IMR-90 (cell line): ENCODE data around the gene PTPN13. TPM values are rescaled to one million over a fixed set of nuclear protein-coding genes. Genes with fewer than 3 reads are reported as not detected.

Experiments used
- ATAC-seq: fragments of 200-7000 bp; cut with Tn5 transposase; 2 replicates; pipeline ENCODE4 v1.9.1; 2020; ENCODE audit warnings: low read depth, mild to moderate bottlenecking, moderate library complexity
- BruUV-seq: library from RNA; stranded (reverse); fragments of 400-500 nt; replicated peaks from 2 replicates; lab custom pipeline; 2021; lab: Mats Ljungman, UMichigan
- CTCF ChIA-PET: fragments of 300-600 bp; formaldehyde crosslinking; extraction: SDS; loops from one replicate; lab custom pipeline; 2021; ENCODE audit warnings: antibody characterized with exemption; lab: Yijun Ruan, JAX
- POLR2A ChIA-PET: fragments of 300-600 bp; sonication (Branson Sonifier 250); formaldehyde crosslinking; loops from one replicate; lab custom pipeline; 2022; ENCODE audit warnings: antibody characterized with exemption; ENCODE audit not compliant: unreplicated experiment; lab: Charles Lee
- DNase-seq: peaks from one replicate; pipeline ENCODE4 v3.0.0; 2013
- H2AFZ ChIP-seq: replicated peaks from 2 replicates; pipeline ENCODE3; 2013; ENCODE audit warnings: low read length, mild to moderate bottlenecking; ENCODE audit not compliant: poor library complexity
- H2AK5ac ChIP-seq: 2 replicates; pipeline ENCODE4 v1.6.1; 2013; ENCODE audit warnings: low read depth, low read length, inconsistent platforms
- H2AK9ac ChIP-seq: replicated peaks from 2 replicates; pipeline ENCODE3; 2013; ENCODE audit warnings: mild to moderate bottlenecking, low read depth, low read length, moderate library complexity; ENCODE audit not compliant: poor library complexity
- H2BK120ac ChIP-seq: 2 replicates; pipeline ENCODE4 v1.6.1; 2013; ENCODE audit warnings: low read depth, low read length, inconsistent platforms
- H2BK15ac ChIP-seq: 3 replicates; pipeline ENCODE4 v1.6.1; 2013; ENCODE audit warnings: low read depth, low read length, inconsistent platforms
- H2BK20ac ChIP-seq: 2 replicates; pipeline ENCODE4 v1.6.1; 2013; ENCODE audit warnings: low read depth, mild to moderate bottlenecking, inconsistent platforms, low read length, moderate library complexity
- H2BK5ac ChIP-seq: 2 replicates; pipeline ENCODE4 v1.6.1; 2013; ENCODE audit warnings: mild to moderate bottlenecking, low read depth, low read length, inconsistent platforms; ENCODE audit not compliant: poor library complexity, severe bottlenecking
- H3K14ac ChIP-seq: replicated peaks from 2 replicates; pipeline ENCODE4 v1.6.1; 2013; ENCODE audit warnings: low read depth, low read length, inconsistent platforms
- H3K18ac ChIP-seq: 2 replicates; pipeline ENCODE4 v1.6.1; 2013; ENCODE audit warnings: low read depth, low read length, control low read depth
- H3K23ac ChIP-seq: 2 replicates; pipeline ENCODE4 v1.6.1; 2013; ENCODE audit warnings: low read depth, low read length, inconsistent platforms
- H3K27ac ChIP-seq: 2 replicates; pipeline ENCODE4 v1.5.1; 2013; ENCODE audit warnings: mild to moderate bottlenecking, control low read depth, low read length; ENCODE audit not compliant: insufficient read depth
- H3K27me3 ChIP-seq: 2 replicates; pipeline ENCODE4 v1.6.1; 2013; ENCODE audit warnings: low read length; ENCODE audit not compliant: control insufficient read depth, insufficient read depth
- H3K36me3 ChIP-seq: 2 replicates; pipeline ENCODE4 v1.6.1; 2013; ENCODE audit warnings: low read length, mixed read lengths; ENCODE audit not compliant: control insufficient read depth, insufficient read depth
- H3K4ac ChIP-seq: 2 replicates; pipeline ENCODE4 v1.6.1; 2013; ENCODE audit warnings: low read depth, low read length, inconsistent platforms
- H3K4me1 ChIP-seq: 2 replicates; pipeline ENCODE4 v1.6.1; 2013; ENCODE audit warnings: low read length, mixed read lengths; ENCODE audit not compliant: control insufficient read depth, insufficient read depth
- H3K4me2 ChIP-seq: 2 replicates; pipeline ENCODE4 v1.6.1; 2013; ENCODE audit warnings: low read depth, mild to moderate bottlenecking, control low read depth, low read length, moderate library complexity
- H3K4me3 ChIP-seq: 2 replicates; pipeline ENCODE4 v1.5.1; 2013; ENCODE audit warnings: low read depth, mild to moderate bottlenecking, control low read depth, low read length, moderate library complexity; ENCODE audit not compliant: insufficient read depth
- H3K56ac ChIP-seq: 2 replicates; pipeline ENCODE4 v1.6.1; 2013; ENCODE audit warnings: low read length, inconsistent platforms; ENCODE audit not compliant: insufficient read depth; ENCODE audit errors: extremely low read depth
- H3K79me1 ChIP-seq, 2 experiments: 2 replicates each; pipeline ENCODE4 v1.6.1; 2013; ENCODE audit warnings: low read length in 2 of 2, inconsistent platforms in 1 of 2, low read depth in 1 of 2
- H3K9ac ChIP-seq: 2 replicates; pipeline ENCODE4 v1.6.1; 2013; ENCODE audit warnings: low read depth, low read length, control low read depth
- H3K9me1 ChIP-seq: 2 replicates; pipeline ENCODE4 v1.6.1; 2013; ENCODE audit warnings: low read length, inconsistent platforms; ENCODE audit not compliant: insufficient read depth
- H3K9me3 ChIP-seq: 2 replicates; pipeline ENCODE4 v1.6.1; 2013; ENCODE audit warnings: low read length; ENCODE audit not compliant: control insufficient read depth, insufficient read depth
- H4K20me1 ChIP-seq: 2 replicates; pipeline ENCODE4 v1.6.1; 2013; ENCODE audit warnings: low read length, inconsistent platforms; ENCODE audit not compliant: insufficient read depth
- H4K5ac ChIP-seq: 2 replicates; pipeline ENCODE4 v1.6.1; 2013; ENCODE audit warnings: mild to moderate bottlenecking, low read depth, low read length, control low read depth
- H4K8ac ChIP-seq, 2 experiments: 2 replicates each; pipeline ENCODE4 v1.6.1; 2013; ENCODE audit warnings: low read depth in 2 of 2, low read length in 2 of 2, control low read depth in 1 of 2, inconsistent platforms in 1 of 2
- H4K91ac ChIP-seq: 2 replicates; pipeline ENCODE4 v1.6.1; 2013; ENCODE audit warnings: low read depth, low read length, inconsistent platforms; ENCODE audit not compliant: insufficient read depth
- CEBPB ChIP-seq: IDR thresholded peaks from 2 replicates; pipeline ENCODE4 v1.6.1; 2012; ENCODE audit warnings: low read depth, low read length, improper control_type of control experiment
- FOS ChIP-seq: fragments of 150-350 bp; IDR thresholded peaks from 2 replicates; pipeline ENCODE4 v1.6.1; 2016; ENCODE audit warnings: low read depth, low read length
- WGBS, 2 experiments: methylation state at CpG; one replicate each; pipeline versions ENCODE4 v1.1.5 to v1.1.7; 2013; ENCODE audit warnings: missing lambda C conversion rate in 2 of 2; ENCODE audit not compliant: insufficient read length in 1 of 2; ENCODE audit errors: extremely low coverage in 2 of 2; 5-methylcytosine and 5-hydroxymethylcytosine counted together
- dilution Hi-C: fragments of 300-500 bp; cut with HindIII; formaldehyde crosslinking; loops from one replicate; pipeline ENCODE4 v1.14.3; 2018; ENCODE audit warnings: low sequenced_read_pairs; ENCODE audit not compliant: unreplicated experiment
- in situ Hi-C: fragments of 300-500 bp; cut with MboI; formaldehyde crosslinking; loops from 3 replicates; pipeline ENCODE4 v1.14.3; 2019; ENCODE audit warnings: low sequenced_read_pairs, inconsistent platforms, mixed read lengths
- intact Hi-C: fragments of 100-400 bp; cut with micrococcal nuclease; formaldehyde crosslinking; loops from 2 replicates; pipeline ENCODE4 v1.10.0; 2022
- polyA plus RNA-seq, 3 experiments: library from polyadenylated mRNA; depleted of rRNA; stranded (reverse); fragments of >200 nt; gene quantifications; 2 replicates each; pipeline ENCODE4 v1.2.3, GENCODE V29; 2012; ENCODE audit warnings: low replicate concordance in 1 of 3
- total RNA-seq: library from RNA; depleted of rRNA; stranded (reverse); fragments of >200 nt; gene quantifications from 2 replicates; pipeline ENCODE4 v1.2.3, GENCODE V29; 2012
- TF ChIP-seq, protein P1 (sequence below): fragments of 150-350 bp; IDR thresholded peaks from 2 replicates; pipeline ENCODE4 v1.6.1; 2016; ENCODE audit warnings: low read depth, mild to moderate bottlenecking, low read length, moderate library complexity, borderline replicate concordance

PTPN13 gene
- total and polyA plus RNA-seq, 2 of the 4 experiments (the other 2 are of a cell fraction), result 7.7 to 29.0 TPM

- H3K14ac ChIP-seq, result no peak overlapping the region
- H3K4me2 ChIP-seq, result no peak overlapping the region
- TF ChIP-seq, protein P1, sequence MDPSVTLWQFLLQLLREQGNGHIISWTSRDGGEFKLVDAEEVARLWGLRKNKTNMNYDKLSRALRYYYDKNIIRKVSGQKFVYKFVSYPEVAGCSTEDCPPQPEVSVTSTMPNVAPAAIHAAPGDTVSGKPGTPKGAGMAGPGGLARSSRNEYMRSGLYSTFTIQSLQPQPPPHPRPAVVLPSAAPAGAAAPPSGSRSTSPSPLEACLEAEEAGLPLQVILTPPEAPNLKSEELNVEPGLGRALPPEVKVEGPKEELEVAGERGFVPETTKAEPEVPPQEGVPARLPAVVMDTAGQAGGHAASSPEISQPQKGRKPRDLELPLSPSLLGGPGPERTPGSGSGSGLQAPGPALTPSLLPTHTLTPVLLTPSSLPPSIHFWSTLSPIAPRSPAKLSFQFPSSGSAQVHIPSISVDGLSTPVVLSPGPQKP, result no peak
- TF ChIP-seq FOS, result peak; percentile 65
- peak; percentile 96 for TF ChIP-seq CEBPB
- POLR2A ChIA-PET, result no interaction called here
- dilution Hi-C loops, result no loop called here
- no peak overlapping the region for H2BK5ac ChIP-seq
- H4K20me1 ChIP-seq, result peaks cover 3% of the 10 kb centered on the region; the same call in 1 of the 2 replicates
- no peak overlapping the region for H3K9ac ChIP-seq
- no peaks in the 10 kb centered on the region for H3K27me3 ChIP-seq
- DNase-seq (peak; percentile 83), ATAC-seq (peak; percentile 42)
- CTCF ChIA-PET, result no interaction called here
- no peak overlapping the region for H3K18ac ChIP-seq
- no peak overlapping the region for H2AK9ac ChIP-seq
- intact Hi-C loops, result no loop called here
- no peak overlapping the region for H3K4ac ChIP-seq
- H3K27ac ChIP-seq, result no peak overlapping the region
- H2BK120ac ChIP-seq, result no peak overlapping the region
- H3K36me3 ChIP-seq, result 0 out of 2 replicates have a peak, but pooled peaks cover 1% of the 10 kb centered on the region
- no peak overlapping the region for H4K91ac ChIP-seq
- H3K4me3 ChIP-seq, result no peak overlapping the region
- H3K9me1 ChIP-seq, result no peaks in the 10 kb centered on the region
- H2BK20ac ChIP-seq, result no peak overlapping the region
- peaks cover 9 to 12% of the 10 kb centered on the region in 2 experiments; a peak in 2 of 4 replicates for H3K79me1 ChIP-seq
- no peak overlapping the region for H2AFZ ChIP-seq
- in situ Hi-C loops, result no loop called here
- no peak overlapping the region for H2BK15ac ChIP-seq
- H3K9me3 ChIP-seq, result no peaks in the 10 kb centered on the region
- H4K5ac ChIP-seq, result no peak overlapping the region
- H3K23ac ChIP-seq, result no peak overlapping the region
- BruUV-seq, result no TSS peak
- WGBS, 2 experiments, result no CpG with 5 or more reads among the region's 2 CpGs
- no peak overlapping the region for H2AK5ac ChIP-seq
- H3K56ac ChIP-seq, result no peak overlapping the region
- no peak overlapping the region for H4K8ac ChIP-seq
- no peaks in the 10 kb centered on the region for H3K4me1 ChIP-seq
Measured at GRCh38 chr4:86670756-86671155, 76.6 kb downstream of the PTPN13 start.
